HCT116 (cell line): ENCODE data around the gene BRINP3. TPM values are rescaled to one million over a fixed set of nuclear protein-coding genes. Genes with fewer than 3 reads are reported as not detected.

Experiments used
- ATAC-seq: fragments of 200-7000 bp; cut with Tn5 transposase; 2 replicates; pipeline ENCODE4 v1.9.1; 2020; ENCODE audit warnings: mild to moderate bottlenecking, moderate library complexity
- BruUV-seq: library from RNA; stranded (reverse); fragments of 400-500 nt; replicated peaks from 2 replicates; lab custom pipeline; 2021; lab: Mats Ljungman, UMichigan
- CTCF ChIA-PET: fragments of 300-600 bp; sonication (Branson Sonifier 250); formaldehyde crosslinking; loops from one replicate; lab custom pipeline; 2021; ENCODE audit warnings: antibody characterized with exemption; lab: Charles Lee
- POLR2A ChIA-PET: fragments of 300-600, 350-600 bp; sonication (Branson Sonifier 250); formaldehyde crosslinking; loops from one replicate; lab custom pipeline; 2021; ENCODE audit warnings: antibody characterized with exemption; lab: Charles Lee
- RAD21 ChIA-PET, 2 experiments: fragments of 300-600 bp; sonication (Branson Sonifier 250); formaldehyde crosslinking; loops; one replicate each; lab custom pipeline; 2023; ENCODE audit warnings: low total read pairs in 2 of 2; ENCODE audit not compliant: uncharacterized antibody in 2 of 2, unreplicated experiment in 2 of 2, low non-redundant PET in 1 of 2; lab: Charles Lee
- DNase-seq: peaks from one replicate; pipeline ENCODE4 v3.0.0-alpha.2; 2010; ENCODE audit warnings: low read depth, low spot score
- H2AFZ ChIP-seq: fragments of 200-600 bp; shearing (Covaris generic), sonication (generic); 2 replicates; pipeline ENCODE4 v1.6.1; 2017; ENCODE audit warnings: low read depth, mixed run types, mixed read lengths, antibody characterized with exemption, low read length; ENCODE audit not compliant: poor library complexity, severe bottlenecking
- H3K27ac ChIP-seq: 2 replicates; pipeline ENCODE4 v1.5.1; 2012; ENCODE audit warnings: low read depth, low read length
- H3K27me3 ChIP-seq: fragments of 200-600 bp; sonication (generic); 2 replicates; pipeline ENCODE4 v1.6.1; 2016; ENCODE audit warnings: mixed run types, low read length, mixed read lengths; ENCODE audit not compliant: insufficient read depth
- H3K36me3 ChIP-seq, 2 experiments: fragments of 200-500 bp in 1 of 2; fragments of 200-600 bp in 1 of 2; sonication (Bioruptor generic) in 1 of 2; sonication (generic) in 1 of 2; 2 replicates each; pipeline versions ENCODE4 v1.5.1 to v1.6.1; 2014 to 2016; ENCODE audit warnings: low read length in 2 of 2, inconsistent platforms in 1 of 2, mixed read lengths in 1 of 2, mixed run types in 1 of 2; ENCODE audit not compliant: insufficient read depth in 2 of 2, control insufficient read depth in 1 of 2
- H3K4me1 ChIP-seq, 2 experiments: fragments of 200-600 bp in 1 of 2; sonication (generic) in 1 of 2; 2 replicates each; pipeline versions ENCODE4 v1.5.1 to v1.6.1; 2012 to 2017; ENCODE audit warnings: low read length in 2 of 2, inconsistent platforms in 1 of 2, mild to moderate bottlenecking in 1 of 2, mixed read lengths in 1 of 2, mixed run types in 1 of 2, moderate library complexity in 1 of 2; ENCODE audit not compliant: insufficient read depth in 2 of 2, control insufficient read depth in 1 of 2
- H3K4me2 ChIP-seq: fragments of 200-600 bp; sonication (generic); 2 replicates; pipeline ENCODE4 v1.6.1; 2017; ENCODE audit warnings: mixed run types, low read length, mixed read lengths
- H3K4me3 ChIP-seq, 2 experiments: fragments of 200-600 bp in 1 of 2; sonication (generic) in 1 of 2; replicated peaks in 1 of 2; 2 replicates each; pipeline ENCODE4 v1.5.1; 2011 to 2016; ENCODE audit warnings: low read length in 2 of 2, control low read depth in 1 of 2, low read depth in 1 of 2, mild to moderate bottlenecking in 1 of 2, mixed read lengths in 1 of 2, mixed run types in 1 of 2
- H3K79me2 ChIP-seq: fragments of 200-600 bp; sonication (generic); 2 replicates; pipeline ENCODE4 v1.6.1; 2017; ENCODE audit warnings: mild to moderate bottlenecking, mixed run types, low read length, moderate library complexity, mixed read lengths; ENCODE audit not compliant: insufficient read depth
- H3K9ac ChIP-seq: fragments of 200-600 bp; sonication (generic); 2 replicates; pipeline ENCODE4 v1.6.1; 2016; ENCODE audit warnings: low read length, mixed read lengths
- H3K9me2 ChIP-seq: fragments of 200-600 bp; sonication (generic), shearing (Covaris generic); 2 replicates; pipeline ENCODE4 v1.6.1; 2017; ENCODE audit warnings: mixed run types, mild to moderate bottlenecking, moderate library complexity; ENCODE audit not compliant: insufficient read depth
- H3K9me3 ChIP-seq, 2 experiments: fragments of 200-500 bp in 1 of 2; fragments of 200-600 bp in 1 of 2; sonication (Bioruptor generic) in 1 of 2; sonication (generic) in 1 of 2; 2 replicates each; pipeline ENCODE4 v1.6.1; 2014 to 2017; ENCODE audit warnings: low read length in 2 of 2, mixed read lengths in 2 of 2, inconsistent platforms in 1 of 2, low read depth in 1 of 2, mild to moderate bottlenecking in 1 of 2, mixed run types in 1 of 2, moderate library complexity in 1 of 2; ENCODE audit not compliant: control insufficient read depth in 1 of 2, insufficient read depth in 1 of 2
- H4K20me1 ChIP-seq: fragments of 200-600 bp; sonication (generic), shearing (Covaris generic); 2 replicates; pipeline ENCODE4 v1.6.1; 2017; ENCODE audit warnings: mixed run types, mild to moderate bottlenecking, moderate library complexity; ENCODE audit not compliant: insufficient read depth
- EZH2 ChIP-seq: fragments of 200-600 bp; sonication (generic); IDR thresholded peaks from 2 replicates; pipeline ENCODE4 v1.6.1; 2017; ENCODE audit warnings: antibody characterized with exemption, mixed run types
- REST ChIP-seq: IDR thresholded peaks from 2 replicates; pipeline ENCODE4 v1.6.1; 2012; ENCODE audit warnings: low read depth
- SRF ChIP-seq: IDR thresholded peaks from 2 replicates; pipeline ENCODE4 v1.6.1; 2012; ENCODE audit warnings: low read depth
- YY1 ChIP-seq: IDR thresholded peaks from 2 replicates; pipeline ENCODE4 v1.6.1; 2011; ENCODE audit warnings: low read length, low read depth, moderate library complexity, mild to moderate bottlenecking; ENCODE audit not compliant: insufficient replicate concordance; ENCODE audit errors: extremely low read depth
- intact Hi-C: fragments of 100-400 bp; cut with micrococcal nuclease; formaldehyde crosslinking; loops from 2 replicates; pipeline ENCODE4 v1.10.0; 2022
- total RNA-seq: library from RNA; stranded (reverse); gene quantifications from one replicate; pipeline ENCODE4 v1.2.1, GENCODE V29; 2021; ENCODE audit not compliant: unreplicated experiment

The BRINP3 gene
- total RNA-seq, 1 experiment from 2014 or later, result not detected

DNA sequence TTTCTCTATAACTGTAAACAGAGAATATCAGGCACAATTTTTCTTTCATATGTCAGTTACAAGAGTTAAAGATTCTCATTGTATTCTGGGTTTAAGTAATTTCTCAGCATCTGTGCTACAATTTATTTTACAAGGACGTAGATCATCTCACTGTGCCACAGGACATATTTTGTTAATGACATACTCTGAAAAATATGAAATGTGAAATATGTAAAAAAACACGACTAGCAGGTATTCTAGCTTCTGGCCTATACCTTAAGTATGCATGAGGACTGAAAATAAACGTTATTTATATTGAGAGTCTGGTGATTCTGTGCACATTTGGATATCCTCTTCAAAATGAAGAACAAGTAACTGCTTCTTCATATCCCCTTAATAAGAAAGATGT is 308.8 kb downstream of the BRINP3 start:
- intact Hi-C loops, result no loop called here
- H3K4me1 ChIP-seq, result peaks cover 0 to 7% of the 10 kb centered on the region in 2 experiments; a peak in 1 of 4 replicates
- BruUV-seq, result no TSS peak
- no peak overlapping the region for H3K4me2 ChIP-seq
- no peaks in the 10 kb centered on the region for H3K36me3 ChIP-seq
- no peaks in the 10 kb centered on the region for H3K9me3 ChIP-seq
- no peak overlapping the region for H2AFZ ChIP-seq
- no peak overlapping the region for H3K4me3 ChIP-seq
- RAD21 ChIA-PET, result no interaction called here
- H3K9me2 ChIP-seq, result no peaks in the 10 kb centered on the region
- TF ChIP-seq EZH2, result no peak
- TF ChIP-seq YY1, result no peak
- no peak for TF ChIP-seq SRF
- TF ChIP-seq REST, result no peak
- TF ChIP-seq, all 23 proteins: peak for 0
- Histone ChIP-seq H4K20me1 (no peaks in the 10 kb centered on the region), H3K9ac (no peak overlapping the region), H3K27me3 (no peaks in the 10 kb centered on the region), H3K27ac (no peak overlapping the region), H3K79me2 (no peaks in the 10 kb centered on the region)
- no peak for ATAC-seq
- CTCF ChIA-PET, result no interaction called here
- POLR2A ChIA-PET, result no interaction called here
- DNase-seq, result no peak
